Mucosa of descending colon (tissue), 3 donors: ENCODE data around the gene CSNK2A2. TPM values are rescaled to one million over a fixed set of nuclear protein-coding genes. Genes with fewer than 3 reads are reported as not detected.

Experiments used
- ATAC-seq: fragments of 200-7000 bp; cut with Tn5 transposase; one replicate; pipeline ENCODE4 v1.9.1; 2020; ENCODE audit warnings: mild to moderate bottlenecking, moderate library complexity
- DNase-seq, 3 donors: peaks; one replicate each; pipeline ENCODE4 v3.0.0-alpha.2; 2020
- H3K36me3 ChIP-seq: fragments of 200-600 bp; one replicate; pipeline ENCODE4 v1.8.0; 2021; ENCODE audit warnings: low read depth, mild to moderate bottlenecking
- H3K4me1 ChIP-seq: fragments of 200-600 bp; one replicate; pipeline ENCODE4 v1.8.0; 2021; ENCODE audit warnings: low read depth, mild to moderate bottlenecking
- H3K4me3 ChIP-seq: fragments of 200-600 bp; one replicate; pipeline ENCODE4 v1.8.0; 2021; ENCODE audit warnings: mild to moderate bottlenecking
- H3K9me3 ChIP-seq: fragments of 200-600 bp; one replicate; pipeline ENCODE4 v1.8.0; 2021; ENCODE audit warnings: mild to moderate bottlenecking
- intact Hi-C, 2 donors: fragments of 100-400 bp; cut with DNase I in 1 of 2; cut with micrococcal nuclease in 1 of 2; formaldehyde crosslinking; loops; one replicate each; pipeline versions ENCODE4 v1.11.0 to v1.11.1; 2022; cut with DNase I, micrococcal nuclease
- total RNA-seq, 3 donors: library from RNA; stranded (reverse); fragmentation: NEBNext Ultra II Directional in 2 of 3; extraction: Animal tissue kit (Norgen Biotek cat#: 25700) in 2 of 3; gene quantifications; one replicate each; pipeline versions ENCODE4 v1.2.1 to v1.2.4, GENCODE V29; 2021 to 2023
- TF ChIP-seq, protein P1 (sequence below): fragments of 200-600 bp; IDR thresholded peaks from one replicate; pipeline ENCODE4 v1.8.0; 2022; ENCODE audit warnings: antibody characterized with exemption, mild to moderate bottlenecking
- donor health status: DM: no; HTN: no; CAD: no; lungs with moderate emphysema.
- donor health status: DM: no; HTN: no; CAD: no.
- donor health status: DM: no; HTN: yes; CAD: no.

CSNK2A2 gene
- total RNA-seq, 3 donors from 2014 or later: 45.5 to 79.1 (median 52.8) TPM

DNA sequence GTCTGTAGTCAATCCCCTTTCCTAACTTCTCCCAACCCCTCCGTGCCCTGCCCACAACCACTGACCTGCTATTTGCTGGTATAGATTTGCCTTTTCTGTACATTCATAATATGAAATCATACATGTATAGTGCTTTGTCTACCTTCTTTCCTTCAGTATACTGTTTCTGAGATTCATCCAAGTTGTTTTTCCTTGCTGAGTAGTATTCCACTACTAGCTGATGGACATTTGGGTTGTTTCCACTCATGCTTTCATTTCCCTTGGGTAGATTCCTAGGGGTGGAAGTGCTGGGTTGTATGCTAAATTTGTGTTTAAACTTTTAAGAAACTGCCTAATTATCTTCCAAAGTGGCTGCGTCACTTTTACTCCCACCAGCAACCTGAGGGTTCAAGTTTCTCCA is 27.7 kb downstream of the CSNK2A2 start:
- TF ChIP-seq, protein P1, sequence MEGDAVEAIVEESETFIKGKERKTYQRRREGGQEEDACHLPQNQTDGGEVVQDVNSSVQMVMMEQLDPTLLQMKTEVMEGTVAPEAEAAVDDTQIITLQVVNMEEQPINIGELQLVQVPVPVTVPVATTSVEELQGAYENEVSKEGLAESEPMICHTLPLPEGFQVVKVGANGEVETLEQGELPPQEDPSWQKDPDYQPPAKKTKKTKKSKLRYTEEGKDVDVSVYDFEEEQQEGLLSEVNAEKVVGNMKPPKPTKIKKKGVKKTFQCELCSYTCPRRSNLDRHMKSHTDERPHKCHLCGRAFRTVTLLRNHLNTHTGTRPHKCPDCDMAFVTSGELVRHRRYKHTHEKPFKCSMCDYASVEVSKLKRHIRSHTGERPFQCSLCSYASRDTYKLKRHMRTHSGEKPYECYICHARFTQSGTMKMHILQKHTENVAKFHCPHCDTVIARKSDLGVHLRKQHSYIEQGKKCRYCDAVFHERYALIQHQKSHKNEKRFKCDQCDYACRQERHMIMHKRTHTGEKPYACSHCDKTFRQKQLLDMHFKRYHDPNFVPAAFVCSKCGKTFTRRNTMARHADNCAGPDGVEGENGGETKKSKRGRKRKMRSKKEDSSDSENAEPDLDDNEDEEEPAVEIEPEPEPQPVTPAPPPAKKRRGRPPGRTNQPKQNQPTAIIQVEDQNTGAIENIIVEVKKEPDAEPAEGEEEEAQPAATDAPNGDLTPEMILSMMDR: no peak
- no peaks in the 10 kb centered on the region for H3K4me1 ChIP-seq

DNA sequence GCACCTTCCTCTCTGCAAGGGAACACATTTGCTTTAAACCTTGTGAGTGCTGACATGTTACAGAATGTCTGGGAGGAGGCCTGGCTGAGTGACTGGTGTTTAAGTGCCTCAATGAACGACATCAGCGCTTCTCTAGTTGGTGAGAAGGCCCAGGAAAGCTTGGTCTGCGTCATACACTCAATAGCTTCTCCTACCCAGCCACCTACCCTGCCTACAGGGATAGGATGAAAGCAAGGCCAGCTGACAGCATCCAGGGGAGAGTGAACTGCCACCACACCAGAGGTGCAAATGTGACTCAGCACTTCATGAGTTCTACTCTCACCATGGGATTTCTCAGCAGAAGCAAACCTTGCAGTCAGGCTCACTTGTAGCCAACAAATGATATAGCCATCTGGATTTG is 37.1 kb downstream of the CSNK2A2 start:
- H3K4me3 ChIP-seq: no peak overlapping the region
- H3K36me3 ChIP-seq: peaks cover 20% of the 10 kb centered on the region
- no peaks in the 10 kb centered on the region for H3K4me1 ChIP-seq
- intact Hi-C loops: no loop called here
- ATAC-seq (no peak), DNase-seq (no peak)
- TF ChIP-seq, protein P1: no peak
- H3K9me3 ChIP-seq: no peaks in the 10 kb centered on the region

More for the DNA sequence above, 27.7 kb downstream of the CSNK2A2 start:
- intact Hi-C loops: no loop called here
- Histone ChIP-seq H3K36me3 (peaks cover 18% of the 10 kb centered on the region), H3K4me3 (no peak overlapping the region), H3K9me3 (no peaks in the 10 kb centered on the region)
- DNase-seq (no peak), ATAC-seq (no peak)

DNA sequence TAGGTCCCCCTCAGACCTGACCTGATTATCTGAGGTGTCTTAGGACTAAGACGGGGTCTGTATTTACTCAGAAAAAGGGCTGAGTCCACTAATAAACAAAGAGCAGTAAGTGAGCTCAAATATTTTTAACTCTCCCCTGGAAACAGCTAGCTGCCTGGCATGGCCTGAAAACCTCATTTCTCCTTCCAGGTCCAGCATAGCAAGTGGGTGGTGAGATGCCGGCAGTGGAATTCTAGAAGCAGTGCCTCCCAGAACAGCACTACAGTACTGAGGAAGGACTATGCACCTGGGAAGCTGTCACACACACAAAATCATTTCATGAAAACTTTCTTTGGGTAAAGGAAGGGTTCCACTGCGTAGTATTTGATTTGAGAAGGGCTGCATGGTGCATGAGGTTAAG is 39.2 kb downstream of the CSNK2A2 start:
- Histone ChIP-seq H3K9me3 (no peaks in the 10 kb centered on the region), H3K4me3 (no peak overlapping the region), H3K36me3 (peaks cover under 1% of the 10 kb centered on the region), H3K4me1 (no peaks in the 10 kb centered on the region)
- intact Hi-C loops: no loop called here
- DNase-seq: no peak
- TF ChIP-seq, protein P1: no peak
- ATAC-seq: no peak

DNA sequence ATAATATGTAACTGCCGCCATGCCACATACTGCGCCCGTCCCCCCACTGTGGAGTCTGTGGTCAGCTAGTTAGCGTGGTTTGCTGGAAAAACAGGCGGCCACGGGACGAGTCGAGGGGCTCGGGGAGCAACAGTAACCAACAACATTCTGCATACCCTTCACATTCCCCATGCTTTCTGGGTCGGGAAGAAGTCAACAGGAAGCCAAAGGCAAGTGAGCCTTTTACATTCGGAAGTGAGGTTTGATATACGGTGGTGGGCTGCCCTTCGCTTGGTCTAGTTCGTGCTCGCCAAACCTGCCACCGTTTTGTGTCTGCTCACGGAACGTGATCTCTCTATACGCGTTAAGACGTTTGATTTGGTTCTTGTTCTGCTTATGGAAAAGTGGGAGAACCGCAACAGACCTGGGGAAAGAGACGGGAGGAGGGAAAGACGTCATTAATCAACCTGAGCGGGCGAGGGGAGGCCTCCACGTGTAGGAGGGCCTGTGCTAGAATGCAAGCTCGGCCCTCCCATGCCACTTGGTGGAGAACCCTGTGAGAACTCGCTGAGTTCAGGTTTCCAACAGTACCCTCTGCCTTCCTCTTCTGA is 39.9 kb downstream of the CSNK2A2 start:
- TF ChIP-seq, protein P1: no peak
- Histone ChIP-seq H3K4me1 (no peaks in the 10 kb centered on the region), H3K4me3 (no peak overlapping the region), H3K36me3 (no peaks in the 10 kb centered on the region), H3K9me3 (no peaks in the 10 kb centered on the region)
- no peak for ATAC-seq
- DNase-seq: no peak
- intact Hi-C loops: no loop called here

DNA sequence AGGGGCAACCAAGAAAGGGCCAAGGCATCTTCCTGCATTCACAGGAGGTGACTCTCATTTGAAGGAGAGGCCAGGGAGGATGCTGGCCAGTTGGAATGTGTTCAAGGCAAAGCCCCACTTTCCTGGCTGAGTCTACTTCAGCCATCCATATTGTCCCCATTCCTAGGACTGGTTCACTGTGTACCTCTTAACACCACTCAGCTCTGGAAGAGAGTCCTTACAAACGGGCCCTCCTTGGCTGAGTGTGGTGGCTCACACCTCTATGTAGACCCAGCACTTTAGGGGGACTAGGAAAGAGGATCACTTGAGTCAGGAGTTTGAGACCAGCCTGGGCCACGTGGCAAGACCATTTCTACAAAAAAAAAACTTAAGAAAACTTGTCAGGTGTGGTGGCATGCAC is 40.7 kb downstream of the CSNK2A2 start:
- no peak overlapping the region for H3K4me3 ChIP-seq
- no peak for ATAC-seq
- no peaks in the 10 kb centered on the region for H3K9me3 ChIP-seq
- intact Hi-C loops: no loop called here
- no peak for DNase-seq
- TF ChIP-seq, protein P1: no peak
- no peaks in the 10 kb centered on the region for H3K36me3 ChIP-seq
- H3K4me1 ChIP-seq: no peaks in the 10 kb centered on the region

DNA sequence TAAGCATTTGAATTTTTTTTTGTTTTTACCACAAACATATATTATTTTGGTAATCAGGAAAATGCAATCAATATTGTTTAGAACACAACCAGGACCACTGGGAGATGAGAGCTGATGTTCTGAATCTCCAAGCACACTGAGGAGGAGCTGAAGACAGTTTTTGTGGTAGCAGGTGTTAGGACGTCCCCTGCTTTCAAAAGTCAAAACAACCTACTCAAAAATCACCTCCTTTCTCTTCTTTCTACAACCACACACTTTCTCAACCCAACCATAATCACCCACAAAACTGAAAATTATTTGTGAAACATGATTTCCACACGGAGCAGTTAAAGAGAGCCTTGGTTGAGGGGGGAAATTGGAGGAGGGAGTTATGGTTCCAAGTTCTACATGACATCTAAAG is 42.1 kb downstream of the CSNK2A2 start:
- ATAC-seq: no peak
- DNase-seq: no peak
- no peaks in the 10 kb centered on the region for H3K4me1 ChIP-seq
- H3K36me3 ChIP-seq: no peaks in the 10 kb centered on the region
- TF ChIP-seq, protein P1: no peak
- no peaks in the 10 kb centered on the region for H3K9me3 ChIP-seq
- no peak overlapping the region for H3K4me3 ChIP-seq
- intact Hi-C loops: no loop called here
